ENCODE measurements around the gene PP2D1.
"Not testable (repeated sequence)": the region's sequence is repeated elsewhere in the genome, so short reads cannot be mapped to it uniquely, and the experiment has no call there.

PP2D1 gene

GRCh38 chr3:20039765-20040547 lies 27.9 kb upstream of the PP2D1 start, which contains the start of gene KAT2B:
Gene KAT2B (plus strand): TSS chr3:20040446. CDS start chr3:20040478, 32 bp downstream.
- peak; percentile 87 for DNase-seq

GRCh38 chr3:20039466-20039764 lies 27.4 kb upstream of the PP2D1 start:
- DNase-seq = no peak

GRCh38 chr3:20038699-20039465 lies 26.8 kb upstream of the PP2D1 start:
- no peak for DNase-seq

GRCh38 chr3:20037255-20037996 lies 25.4 kb upstream of the PP2D1 start:
- no peak for DNase-seq

GRCh38 chr3:20035019-20035418 lies 23.0 kb upstream of the PP2D1 start:
- DNase-seq = no peak

- DNase-seq = not testable (repeated sequence)
These were observed 19.9 kb upstream of the PP2D1 start for GRCh38 chr3:20031939-20032338.

- DNase-seq = no peak
These were observed 16.9 kb upstream of the PP2D1 start for GRCh38 chr3:20028905-20029331.

GRCh38 chr3:20027136-20027535 lies 15.1 kb upstream of the PP2D1 start:
- DNase-seq = no peak

GRCh38 chr3:20023623-20024405 lies 11.8 kb upstream of the PP2D1 start:
- no peak for DNase-seq

GRCh38 chr3:20022954-20023622 lies 11.0 kb upstream of the PP2D1 start:
- DNase-seq = no peak

- not testable (repeated sequence) for DNase-seq
These were observed 4.0 kb upstream of the PP2D1 start for GRCh38 chr3:20016076-20016475.

GRCh38 chr3:20015525-20015924 lies 3.5 kb upstream of the PP2D1 start:
- DNase-seq = no peak

GRCh38 chr3:20013396-20013795 lies 1.3 kb upstream of the PP2D1 start:
- no peak for DNase-seq

GRCh38 chr3:20008646-20009045 lies 3.4 kb downstream of the PP2D1 start:
- no peak for DNase-seq

- no peak for DNase-seq
These were observed 4.1 kb downstream of the PP2D1 start for GRCh38 chr3:20007960-20008359.

- DNase-seq = no peak
These were observed 10.1 kb downstream of the PP2D1 start for GRCh38 chr3:20001932-20002331.

GRCh38 chr3:19997502-19997901 lies 14.6 kb downstream of the PP2D1 start:
- no peak for DNase-seq

GRCh38 chr3:19994796-19995195 lies 17.3 kb downstream of the PP2D1 start:
- no peak for DNase-seq

- not testable (repeated sequence) for DNase-seq
These were observed 23.2 kb downstream of the PP2D1 start for GRCh38 chr3:19988904-19989303.

- no peak for DNase-seq
These were observed 40.0 kb downstream of the PP2D1 start for GRCh38 chr3:19972054-19972453.

- no peak for DNase-seq
These were observed 41.7 kb downstream of the PP2D1 start for GRCh38 chr3:19970327-19970726.

- DNase-seq = no peak
These were observed 44.3 kb downstream of the PP2D1 start for GRCh38 chr3:19967812-19968211.

Measured in CD4-positive, alpha-beta T cell treated with Interleukin-10 for 1 hour (primary cell).